Stimulated activated CD4-positive, alpha-beta T cell treated with anti-CD3 and anti-CD28 coated beads, TNF-alpha, amount 100 ng/mL, for 24 hours (primary cell): Measurements from ENCODE around the gene CYTH2.
"Not testable (repeated sequence)": the region's sequence is repeated elsewhere in the genome, so short reads cannot be mapped to it uniquely, and the experiment has no call there.

Experiments used
- DNase-seq, 3 experiments: peaks; one replicate each; pipeline ENCODE4 v3.0.0-alpha.2; 2020; ENCODE audit warnings: low read depth in 3 of 3

Gene CYTH2

GRCh38 chr19:48511321-48511731 is 42.2 kb downstream of the CYTH2 start:
- DNase-seq, result no peak

GRCh38 chr19:48511800-48512503 is 42.8 kb downstream of the CYTH2 start, which contains the start of gene LMTK3:
LMTK3 (minus strand) TSS chr19:48511835; CDS start chr19:48511576, 259 bp downstream.
- peak in 2 of 3 experiments; percentile 44 to 75 for DNase-seq

- no peak for DNase-seq
Measured at GRCh38 chr19:48512504-48513288, 43.5 kb downstream of the CYTH2 start.

- DNase-seq, result peak in 2 of 3 experiments; percentile 58 to 72
Measured at GRCh38 chr19:48513289-48514122, 44.3 kb downstream of the CYTH2 start.

GRCh38 chr19:48514123-48514458 is 44.9 kb downstream of the CYTH2 start:
- DNase-seq, result no peak

- DNase-seq, result no peak
Measured at GRCh38 chr19:48516536-48516935, 47.4 kb downstream of the CYTH2 start.

- DNase-seq, result no peak
Measured at GRCh38 chr19:48518207-48518606, 49.0 kb downstream of the CYTH2 start.

GRCh38 chr19:48519426-48519825 is 50.3 kb downstream of the CYTH2 start:
- DNase-seq, result not testable (repeated sequence)

- DNase-seq, result no peak
Measured at GRCh38 chr19:48520134-48520533, 51.0 kb downstream of the CYTH2 start.

GRCh38 chr19:48524221-48524620 is 55.1 kb downstream of the CYTH2 start:
- DNase-seq, result no peak

GRCh38 chr19:48524732-48525131 is 55.6 kb downstream of the CYTH2 start:
- DNase-seq, result no peak

GRCh38 chr19:48529156-48529555 is 60.0 kb downstream of the CYTH2 start:
- no peak for DNase-seq

- no peak for DNase-seq
Measured at GRCh38 chr19:48530066-48530720, 61.0 kb downstream of the CYTH2 start.

- no peak for DNase-seq
Measured at GRCh38 chr19:48530770-48531169, 61.6 kb downstream of the CYTH2 start.
